Stimulated activated naive B cell treated with anti-CD40 and anti-IgM and Interleukin-4, amounts not matched to agents 10 μg/mL and 1 μg/mL and 100 μg/mL, for 72 hours (primary cell): Measurements from ENCODE around the gene CEP19.
"Not testable (repeated sequence)": the region's sequence is repeated elsewhere in the genome, so short reads cannot be mapped to it uniquely, and the experiment has no call there.

Source experiments
- ATAC-seq, 2 donors: fragments of 150-1000 bp; cut with Tn5 transposase; replicated peaks; 2 replicates each; pipeline ENCODE4 v1.10.0; 2021; ENCODE audit warnings: moderate library complexity in 1 of 2
- DNase-seq: peaks from one replicate; pipeline ENCODE4 v3.0.0; 2021
- H3K27ac Mint-ChIP-seq: one replicate; pipeline ENCODE4 v1.8.0; 2022; ENCODE audit warnings: mild to moderate bottlenecking, mixed read lengths
- H3K27me3 Mint-ChIP-seq, 2 donors: one replicate each; pipeline ENCODE4 v1.8.0; 2022; ENCODE audit warnings: mixed read lengths in 2 of 2
- H3K36me3 Mint-ChIP-seq, 2 donors: one replicate each; pipeline ENCODE4 v1.8.0; 2022; ENCODE audit warnings: mixed read lengths in 2 of 2, mild to moderate bottlenecking in 1 of 2
- H3K4me1 Mint-ChIP-seq, 2 donors: one replicate each; pipeline ENCODE4 v1.8.0; 2022; ENCODE audit warnings: mixed read lengths in 2 of 2, mild to moderate bottlenecking in 1 of 2
- H3K4me3 Mint-ChIP-seq, 2 donors: one replicate each; pipeline ENCODE4 v1.8.0; 2022; ENCODE audit warnings: mild to moderate bottlenecking in 2 of 2, mixed read lengths in 2 of 2, moderate library complexity in 1 of 2
- H3K9me3 Mint-ChIP-seq, 2 donors: one replicate each; pipeline ENCODE4 v1.8.0; 2022; ENCODE audit warnings: mixed read lengths in 2 of 2, mild to moderate bottlenecking in 1 of 2

CEP19 gene

GRCh38 chr3:196711838-196712513 lies at the start of gene CEP19, which contains the start of gene PIGX:
TSS of gene CEP19 (minus strand) at chr3:196712250. CDS start at chr3:196708657, 3,593 bp downstream.
TSS of gene PIGX (plus strand) at chr3:196712377.
- Mint-ChIP-seq H3K9me3 (no peaks in the 10 kb centered on the region), H3K36me3 (peaks cover 7 to 9% of the 10 kb centered on the region in 2 donors), H3K27me3 (no peaks in the 10 kb centered on the region), H3K4me1 (peaks cover 15 to 25% of the 10 kb centered on the region in 2 donors), H3K27ac (peak within 1 kb of the TSS; percentile 99), H3K4me3 (peak within 1 kb of the TSS; percentile 90 to 94)
- DNase-seq = peak; percentile 94
- ATAC-seq = peak; percentile 88 to 89

GRCh38 chr3:196757876-196758739 lies 46.1 kb upstream of the CEP19 start:
- DNase-seq (no peak), ATAC-seq (peak; percentile 71 to 78)
- Mint-ChIP-seq H3K36me3 (peaks cover 49 to 58% of the 10 kb centered on the region in 2 donors), H3K27me3 (no peaks in the 10 kb centered on the region), H3K4me3 (peak overlapping the region; percentile 1 to 18), H3K9me3 (peaks cover 11 to 13% of the 10 kb centered on the region in 2 donors), H3K4me1 (peaks cover 40 to 58% of the 10 kb centered on the region in 2 donors), H3K27ac (peak overlapping the region; percentile 80)

- peaks cover 35 to 50% of the 10 kb centered on the region in 2 donors for H3K4me1 Mint-ChIP-seq
- peaks cover 50 to 52% of the 10 kb centered on the region in 2 donors for H3K36me3 Mint-ChIP-seq
- no peak overlapping the region for H3K4me3 Mint-ChIP-seq
- no peak for ATAC-seq
- H3K9me3 Mint-ChIP-seq = peaks cover 11 to 13% of the 10 kb centered on the region in 2 donors
- H3K27ac Mint-ChIP-seq = peak overlapping the region; percentile 47
- no peaks in the 10 kb centered on the region for H3K27me3 Mint-ChIP-seq
- DNase-seq = no peak
Measured at GRCh38 chr3:196756732-196757131, 44.7 kb upstream of the CEP19 start.

- Mint-ChIP-seq H3K27me3 (no peaks in the 10 kb centered on the region), H3K9me3 (peaks cover 11 to 13% of the 10 kb centered on the region in 2 donors), H3K36me3 (peaks cover 58 to 59% of the 10 kb centered on the region in 2 donors), H3K4me3 (no peak overlapping the region), H3K27ac (peak overlapping the region; percentile 77), H3K4me1 (peaks cover 43 to 53% of the 10 kb centered on the region in 2 donors)
- DNase-seq (no peak), ATAC-seq (no peak)
Measured at GRCh38 chr3:196754091-196754981, 42.3 kb upstream of the CEP19 start.

GRCh38 chr3:196753201-196753600 lies 41.2 kb upstream of the CEP19 start:
- Mint-ChIP-seq H3K9me3 (peaks cover 12 to 15% of the 10 kb centered on the region in 2 donors), H3K4me1 (peaks cover 51 to 56% of the 10 kb centered on the region in 2 donors), H3K4me3 (no peak overlapping the region), H3K36me3 (peaks cover 65 to 69% of the 10 kb centered on the region in 2 donors), H3K27me3 (no peaks in the 10 kb centered on the region), H3K27ac (no peak overlapping the region)
- DNase-seq (no peak), ATAC-seq (no peak)

- peak overlapping the region; percentile 68 for H3K27ac Mint-ChIP-seq
- peaks cover 0 to 6% of the 10 kb centered on the region in 2 donors for H3K9me3 Mint-ChIP-seq
- peaks cover 42 to 53% of the 10 kb centered on the region in 2 donors for H3K36me3 Mint-ChIP-seq
- no peaks in the 10 kb centered on the region for H3K27me3 Mint-ChIP-seq
- peak overlapping the region; percentile 31 to 57 for H3K4me3 Mint-ChIP-seq
- no peak for DNase-seq
- ATAC-seq = peak; percentile 96
- H3K4me1 Mint-ChIP-seq = peaks cover 29 to 35% of the 10 kb centered on the region in 2 donors
Measured at GRCh38 chr3:196749125-196749524, 37.1 kb upstream of the CEP19 start.

- not testable (repeated sequence) for H3K27me3 Mint-ChIP-seq, H3K27ac Mint-ChIP-seq, DNase-seq, H3K9me3 Mint-ChIP-seq, ATAC-seq, H3K4me3 Mint-ChIP-seq
- Mint-ChIP-seq H3K36me3 (peaks cover 12 to 36% of the 10 kb centered on the region in 2 donors), H3K4me1 (peaks cover 16 to 32% of the 10 kb centered on the region in 2 donors)
Measured at GRCh38 chr3:196743569-196743968, 31.5 kb upstream of the CEP19 start.

GRCh38 chr3:196741249-196741889 lies 29.3 kb upstream of the CEP19 start:
- Mint-ChIP-seq H3K4me1 (peaks cover 11 to 22% of the 10 kb centered on the region in 2 donors), H3K9me3 (peaks cover 0 to 3% of the 10 kb centered on the region in 2 donors)

GRCh38 chr3:196740481-196741248 lies 28.6 kb upstream of the CEP19 start:
- no peak for DNase-seq
- no peaks in the 10 kb centered on the region for H3K27me3 Mint-ChIP-seq
- peaks cover 11 to 22% of the 10 kb centered on the region in 2 donors for H3K4me1 Mint-ChIP-seq
- H3K9me3 Mint-ChIP-seq = peaks cover 0 to 3% of the 10 kb centered on the region in 2 donors
- peaks cover 15 to 27% of the 10 kb centered on the region in 2 donors for H3K36me3 Mint-ChIP-seq
- H3K27ac Mint-ChIP-seq = peak overlapping the region; percentile 100
- H3K4me3 Mint-ChIP-seq = peak overlapping the region; percentile 94 to 100
- peak; percentile 10 to 30 for ATAC-seq

More at GRCh38 chr3:196741249-196741889, 29.3 kb upstream of the CEP19 start:
- Mint-ChIP-seq H3K27me3 (no peaks in the 10 kb centered on the region), H3K27ac (peak overlapping the region; percentile 100), H3K4me3 (peak overlapping the region; percentile 94 to 100), H3K36me3 (peaks cover 14 to 30% of the 10 kb centered on the region in 2 donors)
- ATAC-seq (no peak), DNase-seq (no peak)

- no peaks in the 10 kb centered on the region for H3K27me3 Mint-ChIP-seq
- peaks cover 11 to 22% of the 10 kb centered on the region in 2 donors for H3K4me1 Mint-ChIP-seq
- H3K36me3 Mint-ChIP-seq = peaks cover 16 to 30% of the 10 kb centered on the region in 2 donors
- peaks cover 0 to 3% of the 10 kb centered on the region in 2 donors for H3K9me3 Mint-ChIP-seq
- H3K4me3 Mint-ChIP-seq = peak within 1 kb of the TSS; percentile 94 to 100
- H3K27ac Mint-ChIP-seq = peak within 1 kb of the TSS; percentile 100
- peak; percentile 85 for DNase-seq
- peak; percentile 89 to 90 for ATAC-seq
Measured at GRCh38 chr3:196739671-196740480, 27.8 kb upstream of the CEP19 start, which contains the start of gene PAK2. TSS of gene PAK2 (plus strand) at chr3:196739857. CDS start at chr3:196782647, 42,790 bp downstream.

GRCh38 chr3:196737655-196738054 lies 25.6 kb upstream of the CEP19 start:
- Mint-ChIP-seq H3K36me3 (peaks cover 19 to 34% of the 10 kb centered on the region in 2 donors), H3K27ac (no peak overlapping the region), H3K9me3 (peaks cover 0 to 3% of the 10 kb centered on the region in 2 donors), H3K4me3 (no peak overlapping the region), H3K27me3 (no peaks in the 10 kb centered on the region), H3K4me1 (peaks cover 11 to 22% of the 10 kb centered on the region in 2 donors)
- no peak for ATAC-seq
- DNase-seq = no peak
